HG03097 (cell line): Measurements from ENCODE around the gene NRP1.

Source experiments
- ATAC-seq: cut with Tn5 transposase; IDR thresholded peaks from one replicate; pipeline ENCODE4 v1.9.1; 2021; ENCODE audit not compliant: unreplicated experiment, low FRiP score

NRP1 gene

DNA sequence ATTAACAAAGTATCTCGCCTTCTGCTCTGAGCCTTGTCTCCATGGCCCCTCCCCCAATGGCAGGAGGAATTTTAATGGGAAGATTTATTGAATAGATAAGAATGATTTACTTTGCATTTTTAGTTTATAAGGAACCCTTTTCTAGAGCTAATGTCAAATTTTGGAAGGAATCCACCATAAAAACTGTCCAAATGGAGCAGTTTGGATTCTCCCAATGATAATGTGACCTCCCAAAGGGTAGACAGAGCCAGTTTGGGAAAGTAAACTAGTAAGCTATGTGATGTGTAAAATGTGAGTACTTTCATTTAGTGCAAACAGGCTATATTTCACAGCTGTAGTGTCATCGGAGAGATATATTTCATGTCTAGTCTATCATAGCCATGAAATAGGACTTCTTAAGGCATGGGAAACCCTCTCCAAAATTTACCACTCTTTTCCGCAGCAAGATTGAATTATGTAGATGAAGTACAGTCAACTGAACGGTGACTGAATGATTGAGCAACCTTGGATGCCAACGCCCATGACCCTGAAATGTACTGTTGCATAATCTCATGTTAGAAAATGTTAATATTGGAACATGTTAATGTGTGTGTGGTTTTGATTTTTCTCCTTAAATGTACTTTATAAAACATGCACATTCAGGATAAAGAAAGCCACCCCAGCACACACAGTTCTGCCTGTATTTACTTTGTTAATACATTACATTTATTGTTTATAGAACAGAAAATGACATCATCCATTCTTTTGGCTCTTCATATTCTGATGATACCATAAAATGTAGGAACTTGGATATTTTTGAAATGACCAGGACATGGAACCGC is 140.6 kb downstream of the NRP1 start:
- ATAC-seq = no peak

DNA sequence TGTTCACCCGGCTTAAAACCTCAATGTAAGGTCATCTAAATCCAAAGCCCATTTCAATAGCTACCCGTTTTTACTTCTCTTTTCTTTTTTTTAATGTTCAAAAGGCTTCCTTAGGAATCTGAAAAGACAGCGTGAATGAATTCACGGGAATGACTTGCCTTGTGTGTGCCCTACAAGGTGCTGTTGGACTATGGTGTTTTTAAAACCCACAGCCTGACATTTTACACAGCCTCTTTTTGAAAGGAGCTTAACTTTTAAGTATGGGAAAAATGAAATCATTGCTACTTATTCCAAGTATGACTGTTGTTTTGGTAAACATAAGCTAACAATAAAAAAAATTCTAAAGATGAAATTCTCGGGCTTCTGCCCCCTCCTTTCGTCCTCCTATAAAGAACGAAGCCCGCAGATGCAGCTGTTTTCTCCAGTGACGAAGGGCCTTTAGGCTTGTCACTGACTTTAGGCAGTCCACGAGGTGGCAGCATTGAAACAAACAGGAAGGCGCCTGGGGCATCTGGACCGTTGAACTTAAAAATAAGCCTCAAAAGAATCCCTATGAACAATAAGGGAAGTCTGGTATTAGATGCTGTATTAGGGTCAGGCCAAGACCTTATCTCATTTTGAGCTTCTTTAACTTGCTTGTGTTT is 141.3 kb downstream of the NRP1 start:
- peak; percentile 81 for ATAC-seq

DNA sequence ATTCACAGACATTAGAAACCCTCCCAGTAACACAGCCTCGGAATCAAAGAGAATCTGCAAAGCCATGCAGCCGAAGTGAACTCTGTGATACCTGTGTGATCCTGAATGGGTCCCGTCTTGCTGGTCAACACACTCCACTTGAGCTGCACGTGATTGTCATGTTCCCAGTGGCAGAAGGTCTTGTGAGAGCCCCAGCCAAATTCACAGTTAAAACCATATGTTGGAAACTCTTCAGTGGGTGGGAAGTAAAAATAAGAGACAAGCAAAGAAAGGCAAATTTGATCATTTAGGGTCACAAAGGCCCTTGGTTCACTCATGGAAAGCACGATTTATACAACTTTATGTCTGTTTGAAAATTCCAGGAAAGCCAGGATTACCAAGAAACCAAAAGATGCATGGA is 142.3 kb downstream of the NRP1 start:
- no peak for ATAC-seq

DNA sequence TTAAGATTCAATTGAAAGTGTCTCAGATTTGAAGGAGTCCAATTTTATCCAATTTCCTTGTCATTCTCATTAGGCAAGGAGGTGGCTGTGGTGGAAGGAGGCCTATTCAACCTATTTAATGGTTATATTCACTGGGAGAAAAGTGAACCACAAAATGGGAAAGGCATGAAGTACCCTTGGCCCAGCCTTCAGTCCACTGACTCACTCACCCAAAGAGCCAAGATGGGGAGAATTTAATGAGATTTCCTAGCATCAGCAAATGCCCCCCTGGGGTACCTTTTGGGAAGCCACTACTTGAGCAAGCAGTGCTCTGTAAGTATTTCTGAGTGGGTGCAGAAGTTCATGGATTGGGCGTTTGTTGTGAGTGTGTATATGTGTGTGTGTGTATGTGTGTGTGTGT is 144.1 kb downstream of the NRP1 start:
- no peak for ATAC-seq

DNA sequence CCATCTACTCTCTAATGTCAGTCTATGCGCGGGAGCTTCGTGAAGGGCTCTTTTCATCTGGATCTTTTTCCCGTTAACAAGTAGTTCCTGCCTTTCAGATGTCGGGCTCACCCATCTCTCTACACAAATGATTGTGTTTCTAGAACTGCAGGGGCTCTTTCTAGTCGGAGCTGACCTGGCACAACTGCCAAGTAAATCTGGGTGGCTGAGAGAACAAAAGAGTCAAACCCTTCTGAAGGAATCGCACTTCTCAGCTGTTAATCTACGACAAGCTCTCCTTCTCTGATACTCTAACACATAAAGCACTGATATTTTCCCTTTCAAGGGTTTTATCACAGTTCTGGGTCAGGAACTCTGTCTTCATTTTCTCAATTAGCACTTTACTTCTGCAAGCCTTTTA is 144.7 kb downstream of the NRP1 start:
- no peak for ATAC-seq

DNA sequence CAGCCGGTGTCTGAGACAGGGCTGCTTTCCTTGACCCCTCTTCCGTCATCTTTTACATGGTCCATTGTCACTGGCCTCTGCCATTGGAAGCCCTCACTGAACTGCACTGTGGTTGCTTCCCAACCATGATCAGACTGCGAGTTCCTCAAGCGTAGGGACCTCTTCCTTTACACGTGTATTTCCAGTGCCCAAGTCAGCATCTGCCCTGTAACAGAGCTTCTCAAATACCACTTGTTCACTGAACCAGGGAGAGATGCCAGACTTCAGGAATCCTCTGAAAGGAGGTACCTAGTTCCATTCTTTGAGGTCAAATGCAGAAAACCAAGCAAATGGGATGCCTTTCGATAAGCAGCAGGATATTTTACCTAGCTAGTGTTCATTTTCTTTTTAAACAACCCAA is 145.1 kb downstream of the NRP1 start:
- no peak for ATAC-seq

DNA sequence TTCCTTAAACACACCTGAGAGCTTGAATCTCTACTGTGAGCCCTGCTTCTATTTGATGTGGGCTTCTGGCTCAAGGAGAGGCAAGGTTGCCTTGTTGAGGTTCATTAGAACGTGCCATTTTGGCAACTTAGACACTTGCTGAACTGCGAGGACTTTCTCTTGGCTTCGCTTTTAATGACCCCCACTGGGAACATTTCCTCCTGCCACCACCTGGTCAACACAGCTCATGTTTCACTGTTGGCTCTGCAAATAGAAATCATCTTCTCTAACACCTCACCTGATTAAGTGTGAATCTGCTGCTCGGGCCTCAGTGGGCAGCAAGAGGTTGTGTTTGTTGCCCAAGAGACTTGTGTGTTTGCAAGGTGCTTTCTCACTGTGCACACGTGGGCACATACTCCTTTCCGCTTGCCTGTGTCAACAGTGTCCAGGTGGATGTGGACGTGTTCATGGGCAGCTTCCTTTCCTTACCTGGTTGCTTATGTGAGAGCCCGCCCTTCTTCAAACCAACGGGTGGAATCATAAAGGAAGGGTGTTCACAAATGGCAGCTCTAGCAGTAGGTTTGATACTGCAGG is 147.0 kb downstream of the NRP1 start:
- no peak for ATAC-seq

DNA sequence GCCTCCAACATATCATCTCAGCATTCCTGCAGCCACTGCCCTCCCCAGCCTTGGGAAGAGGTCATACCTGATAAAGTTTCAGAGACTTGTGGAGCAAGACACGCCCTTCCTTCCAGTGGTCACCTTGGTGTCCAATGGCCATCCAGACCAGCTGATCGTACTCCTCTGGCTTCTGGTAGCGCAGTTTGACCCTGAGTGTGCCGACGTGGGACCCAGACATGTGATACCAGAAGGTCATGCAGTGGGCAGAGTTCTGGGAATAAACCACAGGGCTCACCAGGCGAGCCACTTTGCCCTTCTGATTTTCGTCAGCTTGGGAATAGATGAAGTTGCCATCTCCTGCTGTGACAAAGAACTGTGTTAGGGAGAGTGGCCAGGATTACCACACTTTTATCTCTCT is 148.3 kb downstream of the NRP1 start:
- ATAC-seq = no peak

DNA sequence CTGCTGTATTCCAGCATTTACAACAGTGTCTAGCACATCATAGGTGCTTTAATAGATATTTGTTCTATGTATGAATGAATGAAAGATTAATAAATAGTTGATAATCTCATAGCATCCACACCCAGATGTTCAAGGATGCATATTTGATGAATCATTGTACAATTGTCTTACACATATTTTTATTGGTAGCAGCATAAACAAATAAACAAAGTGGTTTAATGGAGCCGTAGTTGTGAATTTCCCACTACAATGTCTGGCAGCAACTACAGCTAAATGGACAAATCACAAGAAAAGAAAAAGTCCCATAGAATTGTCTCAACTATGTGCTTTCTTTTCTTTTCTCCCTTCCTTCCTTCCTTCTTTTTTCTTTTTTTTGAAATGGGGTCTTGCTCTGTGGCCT is 150.8 kb downstream of the NRP1 start:
- ATAC-seq = no peak

DNA sequence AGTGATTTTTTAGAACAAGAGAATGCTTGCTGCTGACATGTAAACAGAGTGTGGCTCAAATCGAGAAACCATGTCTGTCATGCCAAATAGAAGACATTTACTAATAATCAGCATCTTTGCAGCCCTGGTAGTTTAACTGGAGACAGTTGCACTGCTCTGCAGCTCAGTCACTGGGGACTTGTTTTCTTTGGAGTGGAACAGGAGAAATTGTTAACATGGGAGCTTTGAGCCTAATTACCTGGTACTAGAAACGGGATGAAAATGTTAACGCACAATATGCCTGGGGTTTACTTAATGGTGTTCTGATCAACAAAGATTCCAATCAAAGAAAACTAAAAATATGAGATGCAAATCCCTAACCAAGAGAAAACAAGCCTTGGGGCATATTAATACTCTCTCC is 153.5 kb downstream of the NRP1 start:
- no peak for ATAC-seq

DNA sequence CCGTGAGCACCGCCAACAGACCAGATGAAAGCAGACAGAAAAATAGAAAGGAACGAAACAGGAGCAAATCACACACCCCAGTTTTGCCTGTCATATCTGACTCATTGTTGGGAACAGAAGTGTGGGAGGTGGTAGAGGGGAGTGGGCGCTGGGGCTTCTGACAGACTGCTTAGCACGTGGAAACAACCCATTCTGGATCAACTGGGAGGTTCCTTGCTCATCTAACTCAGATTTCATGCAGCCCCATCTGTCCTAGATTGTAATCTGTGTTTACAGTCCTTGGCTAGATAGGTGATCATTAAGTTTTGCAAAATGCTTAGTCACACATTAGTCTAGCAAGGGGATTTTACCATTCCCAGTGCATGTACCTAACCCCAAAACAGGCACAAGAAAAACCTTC is 154.1 kb downstream of the NRP1 start:
- no peak for ATAC-seq

DNA sequence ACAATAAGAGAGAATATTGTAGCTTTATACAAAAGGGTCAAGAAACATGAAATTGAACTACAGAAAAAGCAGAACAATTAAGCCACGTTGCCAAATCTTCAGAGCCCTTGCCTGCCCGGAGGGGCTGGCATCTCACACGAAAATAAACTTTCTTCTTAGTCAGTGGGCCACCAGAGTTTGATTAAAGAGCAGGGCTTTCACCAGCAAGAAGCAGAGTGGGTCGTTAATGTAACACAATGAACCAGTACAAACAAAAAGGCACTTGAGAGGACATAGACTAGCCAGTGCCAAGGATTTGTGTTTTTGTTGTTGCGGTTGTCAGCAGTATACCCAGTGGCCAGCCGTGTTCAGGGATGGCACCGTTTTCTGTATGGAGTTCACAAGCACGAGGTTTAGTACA is 155.4 kb downstream of the NRP1 start:
- no peak for ATAC-seq

DNA sequence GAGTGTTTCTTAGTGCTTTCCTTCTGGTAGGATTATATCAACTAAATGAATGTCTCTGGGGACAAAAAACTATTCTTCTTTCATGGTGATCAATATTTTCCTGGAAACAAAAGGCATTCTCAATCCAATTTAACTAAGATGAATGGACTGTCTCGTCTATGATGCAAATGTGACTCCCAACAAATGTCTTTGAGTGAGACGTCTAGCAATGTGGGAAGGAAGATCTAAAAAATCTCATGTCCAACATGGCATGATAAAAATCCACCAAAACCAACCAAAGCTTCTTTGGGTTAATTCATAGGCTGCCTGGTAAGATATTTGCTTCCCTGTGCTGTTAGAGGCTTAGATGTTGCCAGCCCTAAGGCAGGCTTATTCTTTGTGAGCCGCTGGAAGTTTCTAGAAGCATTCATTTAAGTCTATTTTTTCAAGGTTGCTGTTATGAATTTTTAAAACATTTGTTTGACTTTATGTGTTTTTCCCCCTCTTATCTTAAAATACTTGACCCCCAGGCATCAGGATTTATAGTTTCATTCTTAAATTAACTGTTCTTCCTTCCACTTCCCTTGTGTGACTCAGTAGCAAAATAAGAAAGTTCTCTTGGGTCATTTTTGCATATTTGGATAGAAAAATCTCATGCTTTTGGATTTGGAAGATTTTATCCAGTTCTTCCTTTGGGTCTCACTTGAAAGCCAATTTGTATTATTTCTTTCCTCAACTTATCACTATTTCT is 156.3 kb downstream of the NRP1 start:
- ATAC-seq = no peak

DNA sequence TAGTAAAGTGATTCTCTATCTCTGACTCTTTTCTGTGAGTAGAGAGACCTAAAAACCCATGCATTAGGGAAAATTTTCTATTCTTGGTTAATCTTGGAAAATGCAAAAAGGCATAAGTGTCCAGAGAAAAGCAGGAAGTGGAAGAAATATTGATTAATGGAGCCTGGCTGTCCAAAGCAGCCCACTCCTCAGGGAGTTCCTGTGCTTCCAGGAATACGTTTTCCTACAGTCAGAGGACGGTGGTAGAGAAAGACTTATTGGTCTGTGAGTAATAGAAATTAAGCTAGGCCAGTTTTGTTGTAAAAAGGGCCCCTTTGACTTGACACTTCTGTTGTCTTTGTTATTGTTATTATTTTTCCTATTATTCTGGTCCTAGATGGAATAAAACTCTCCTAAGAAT is 157.8 kb downstream of the NRP1 start:
- ATAC-seq = no peak

DNA sequence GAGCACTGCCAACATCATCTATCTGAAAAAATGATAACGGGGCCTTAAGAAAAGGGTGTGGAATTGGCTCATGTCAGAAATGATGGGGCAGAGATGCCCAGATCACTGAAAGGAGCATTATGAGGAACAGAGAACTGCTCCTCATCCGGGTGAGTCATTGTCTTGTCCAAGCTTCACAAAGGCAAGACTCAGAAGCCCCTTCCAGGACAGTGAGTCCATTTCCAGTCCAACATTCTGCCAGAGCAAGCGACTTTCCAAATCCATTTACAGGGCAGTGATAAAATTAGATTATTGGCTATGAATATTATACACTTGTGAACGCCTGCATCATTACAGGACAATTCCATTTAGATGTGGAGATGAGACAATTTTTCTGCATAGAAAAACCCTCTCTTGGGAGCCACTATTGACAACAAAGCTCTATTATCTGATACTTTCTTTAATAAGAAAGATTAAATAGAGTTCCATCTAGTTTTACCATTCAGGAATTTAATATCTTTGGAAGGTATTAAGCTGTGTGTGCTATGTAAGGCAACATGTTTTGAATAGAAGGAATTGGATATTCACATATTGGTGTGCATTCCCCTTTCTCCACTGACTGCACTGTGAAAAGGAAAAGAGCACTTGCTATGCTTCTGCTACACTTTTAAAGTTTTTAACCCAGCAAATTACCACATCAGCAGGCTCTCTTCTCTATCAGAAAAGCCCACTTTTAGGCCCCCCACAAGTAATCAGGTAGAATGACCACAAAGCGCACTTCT is 159.6 kb downstream of the NRP1 start:
- no peak for ATAC-seq

DNA sequence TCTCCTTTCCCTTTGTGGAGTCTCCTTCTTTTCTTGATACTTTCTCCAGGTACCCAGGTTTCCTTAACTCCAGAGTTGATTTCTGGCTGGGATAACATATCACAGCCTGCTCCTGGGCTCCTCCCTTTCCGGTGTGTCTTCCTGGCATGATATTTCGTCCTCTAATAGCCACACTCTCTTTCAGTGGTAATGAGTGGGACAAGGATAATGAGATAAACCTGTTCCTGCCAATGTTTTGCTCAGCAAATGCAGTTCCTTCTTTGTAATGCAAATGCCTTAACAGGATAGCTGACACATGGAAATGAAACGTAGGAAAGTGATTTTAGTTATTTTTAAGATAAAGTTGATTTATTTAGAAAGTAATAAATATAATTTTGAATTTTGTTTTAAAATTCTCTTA is 168.6 kb downstream of the NRP1 start:
- ATAC-seq = no peak

DNA sequence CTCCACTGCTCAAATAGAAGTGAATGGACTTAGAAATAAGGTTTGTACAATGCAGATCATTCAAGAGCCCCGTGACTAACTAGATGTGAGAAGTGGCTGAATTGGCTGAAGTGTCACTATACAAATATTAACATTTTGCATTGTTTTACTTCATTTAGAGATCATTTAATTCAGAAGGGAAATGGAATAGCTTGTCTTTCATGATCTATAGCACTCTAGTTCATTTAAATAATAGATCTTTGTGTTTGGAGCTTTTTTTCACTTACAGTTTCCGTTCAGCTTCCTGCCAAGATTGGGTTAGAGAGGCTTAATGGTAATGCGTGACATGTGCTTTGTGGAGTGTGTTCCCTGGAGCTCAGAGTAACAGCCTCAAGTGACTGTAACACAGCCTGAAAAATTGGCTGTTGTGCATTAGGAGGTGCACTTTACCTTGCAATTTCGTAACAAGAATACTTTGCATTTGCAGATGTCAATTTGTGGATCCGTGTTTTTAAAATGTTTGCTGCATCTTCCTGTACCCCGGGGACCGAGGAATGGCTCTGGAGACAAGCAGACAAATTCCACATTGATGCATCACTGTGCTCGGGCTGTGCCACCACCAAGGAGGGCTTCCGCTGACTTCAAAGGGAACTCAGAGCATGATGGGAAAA is 170.3 kb downstream of the NRP1 start:
- ATAC-seq = no peak

DNA sequence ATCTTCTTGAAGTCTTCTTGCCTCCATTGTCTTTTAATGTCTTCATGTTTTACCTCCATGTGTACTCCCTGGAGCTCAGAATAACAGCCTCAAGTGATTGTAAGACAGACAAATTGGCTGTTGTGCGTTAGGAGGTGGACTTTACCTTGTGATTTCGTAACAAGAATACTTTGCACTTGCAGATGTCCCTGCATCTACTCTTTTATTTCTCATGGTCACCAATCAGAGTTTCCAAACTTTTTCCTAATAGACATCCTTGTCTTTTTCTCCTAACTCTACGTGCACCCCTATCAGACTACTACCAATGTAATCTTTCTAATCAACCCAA is 172.3 kb downstream of the NRP1 start:
- no peak for ATAC-seq

DNA sequence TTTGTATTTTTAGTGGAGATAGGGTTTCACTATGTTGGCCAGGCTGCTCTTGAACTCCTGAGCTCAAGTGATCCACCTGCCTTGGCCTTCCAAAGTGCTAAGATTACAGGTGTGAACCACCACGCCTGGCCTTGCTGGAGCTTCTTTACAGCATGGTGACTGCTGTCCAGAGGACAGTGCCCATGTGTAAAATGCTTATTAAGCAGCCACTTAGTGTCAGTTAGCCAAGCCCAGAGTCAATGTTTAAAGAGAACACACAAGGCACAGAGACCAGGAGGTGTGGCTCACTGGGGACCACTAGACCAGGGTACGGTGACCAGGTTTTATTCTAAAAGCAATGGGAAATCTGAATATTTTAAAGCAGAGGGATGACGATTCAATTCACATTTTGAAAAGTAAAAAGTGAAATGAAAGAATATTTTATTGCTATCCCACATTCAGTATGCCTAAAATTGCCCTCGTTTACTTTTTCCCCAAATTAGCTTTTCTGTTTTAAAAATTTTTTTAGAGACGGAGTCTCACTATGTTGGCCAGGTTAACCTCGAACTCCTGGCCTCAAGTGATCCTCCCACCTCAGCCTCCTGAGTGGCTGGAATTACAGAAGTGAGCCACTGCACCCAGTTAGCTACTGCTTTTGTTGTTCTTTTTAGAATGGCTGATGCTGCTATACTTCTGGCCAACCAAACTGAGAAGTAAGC is 172.8 kb downstream of the NRP1 start:
- ATAC-seq = no peak

DNA sequence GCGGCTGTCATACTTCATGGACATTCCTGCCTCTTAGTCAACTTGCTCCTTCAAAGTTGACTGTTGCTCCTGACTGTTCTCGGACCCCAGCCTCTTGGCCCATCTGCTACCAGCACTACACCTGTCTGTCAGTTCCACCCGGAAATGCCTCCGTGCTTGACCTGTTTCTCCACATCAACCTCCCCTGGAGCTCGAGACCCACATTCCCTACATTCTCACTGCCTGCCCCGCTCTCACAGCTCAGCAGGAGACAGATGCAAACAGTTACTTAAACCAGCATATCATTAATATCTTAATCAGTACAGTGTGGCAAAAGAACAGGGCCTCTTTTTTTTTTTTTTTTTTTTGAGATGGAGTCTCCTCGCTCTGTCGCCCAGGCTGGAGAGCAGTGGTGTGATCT is 174.3 kb downstream of the NRP1 start:
- no peak for ATAC-seq
